Progenitor cell of endocrine pancreas (in vitro differentiated cells): ENCODE data around the gene CNTNAP5. TPM values are rescaled to one million over a fixed set of nuclear protein-coding genes. Genes with fewer than 3 reads are reported as not detected.

Source experiments
- DNase-seq: peaks from one replicate; pipeline ENCODE4 v3.0.0; 2021; ENCODE audit warnings: low spot score; ENCODE audit not compliant: unreplicated experiment
- H3K27ac Mint-ChIP-seq: 2 replicates; pipeline ENCODE4 v1.8.0; 2021; ENCODE audit warnings: mild to moderate bottlenecking, moderate library complexity, mixed read lengths
- H3K27me3 Mint-ChIP-seq: 2 replicates; pipeline ENCODE4 v1.8.0; 2021; ENCODE audit warnings: mixed read lengths
- H3K36me3 Mint-ChIP-seq: 2 replicates; pipeline ENCODE4 v1.8.0; 2022; ENCODE audit warnings: mixed read lengths; ENCODE audit not compliant: insufficient read depth
- H3K4me1 Mint-ChIP-seq: 2 replicates; pipeline ENCODE4 v1.8.0; 2021; ENCODE audit warnings: low read depth, mixed read lengths
- H3K4me3 Mint-ChIP-seq: 2 replicates; pipeline ENCODE4 v1.8.0; 2021; ENCODE audit warnings: low read depth, mild to moderate bottlenecking, moderate library complexity, mixed read lengths
- H3K9me3 Mint-ChIP-seq: 2 replicates; pipeline ENCODE4 v1.8.0; 2021; ENCODE audit warnings: low read depth, mixed read lengths
- total RNA-seq: library from RNA; stranded (reverse); gene quantifications from 2 replicates; pipeline ENCODE4 v1.2.1, GENCODE V29; 2021
- TF ChIP-seq, protein P1 (sequence below): fragments of 200-600 bp; sonication (generic); IDR thresholded peaks from one replicate; pipeline ENCODE4 v1.5.0; 2021; ENCODE audit warnings: antibody characterized with exemption, mild to moderate bottlenecking; ENCODE audit not compliant: unreplicated experiment

Gene CNTNAP5
- total RNA-seq, 1 donor from 2014 or later = 5.3 TPM

DNA sequence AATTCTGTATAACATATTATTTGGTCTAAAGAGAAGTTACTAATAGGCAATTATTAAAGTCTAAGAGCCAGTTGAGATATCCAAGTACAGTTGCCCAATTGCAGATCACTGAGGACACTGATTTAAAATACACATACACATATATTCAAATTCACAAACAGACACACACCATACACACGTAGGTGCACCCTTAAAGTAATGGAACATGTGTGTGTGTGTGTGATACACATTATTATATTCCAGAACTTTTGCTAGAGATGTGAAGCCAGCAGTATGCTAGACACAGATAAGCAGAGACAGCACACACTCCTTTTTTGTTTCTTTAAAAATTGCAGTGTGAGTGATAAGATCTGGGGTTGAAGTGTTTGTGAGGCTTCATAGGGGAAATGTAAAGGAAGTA is 292.5 kb downstream of the CNTNAP5 start:
- no peaks in the 10 kb centered on the region for H3K9me3 Mint-ChIP-seq
- no peak overlapping the region for H3K4me3 Mint-ChIP-seq
- peaks cover 13% of the 10 kb centered on the region for H3K4me1 Mint-ChIP-seq
- no peak overlapping the region for H3K27ac Mint-ChIP-seq
- no peaks in the 10 kb centered on the region for H3K27me3 Mint-ChIP-seq
- DNase-seq = no peak
- H3K36me3 Mint-ChIP-seq = no peaks in the 10 kb centered on the region
- TF ChIP-seq, protein P1, sequence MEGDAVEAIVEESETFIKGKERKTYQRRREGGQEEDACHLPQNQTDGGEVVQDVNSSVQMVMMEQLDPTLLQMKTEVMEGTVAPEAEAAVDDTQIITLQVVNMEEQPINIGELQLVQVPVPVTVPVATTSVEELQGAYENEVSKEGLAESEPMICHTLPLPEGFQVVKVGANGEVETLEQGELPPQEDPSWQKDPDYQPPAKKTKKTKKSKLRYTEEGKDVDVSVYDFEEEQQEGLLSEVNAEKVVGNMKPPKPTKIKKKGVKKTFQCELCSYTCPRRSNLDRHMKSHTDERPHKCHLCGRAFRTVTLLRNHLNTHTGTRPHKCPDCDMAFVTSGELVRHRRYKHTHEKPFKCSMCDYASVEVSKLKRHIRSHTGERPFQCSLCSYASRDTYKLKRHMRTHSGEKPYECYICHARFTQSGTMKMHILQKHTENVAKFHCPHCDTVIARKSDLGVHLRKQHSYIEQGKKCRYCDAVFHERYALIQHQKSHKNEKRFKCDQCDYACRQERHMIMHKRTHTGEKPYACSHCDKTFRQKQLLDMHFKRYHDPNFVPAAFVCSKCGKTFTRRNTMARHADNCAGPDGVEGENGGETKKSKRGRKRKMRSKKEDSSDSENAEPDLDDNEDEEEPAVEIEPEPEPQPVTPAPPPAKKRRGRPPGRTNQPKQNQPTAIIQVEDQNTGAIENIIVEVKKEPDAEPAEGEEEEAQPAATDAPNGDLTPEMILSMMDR = no peak

DNA sequence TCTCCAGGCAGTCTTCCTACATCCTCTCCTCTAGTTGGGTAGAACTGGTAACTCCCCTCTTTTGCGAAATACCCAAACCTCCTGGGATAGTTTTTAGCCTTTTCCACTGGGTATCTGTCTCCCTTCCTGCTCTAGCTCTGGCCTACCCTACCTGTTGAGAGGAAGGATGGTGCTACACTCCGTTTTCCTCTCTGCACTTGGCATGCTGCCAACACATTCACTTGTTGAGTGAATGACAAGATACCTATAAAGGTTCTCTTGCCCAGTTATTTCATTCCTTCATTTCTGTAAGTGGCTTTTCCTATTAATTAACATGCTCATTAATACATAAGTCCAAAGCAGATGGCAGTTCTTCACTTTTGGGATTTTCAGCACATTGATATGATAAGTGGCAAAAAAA is 293.8 kb downstream of the CNTNAP5 start:
- DNase-seq = no peak
- no peaks in the 10 kb centered on the region for H3K36me3 Mint-ChIP-seq
- TF ChIP-seq, protein P1 = no peak
- H3K27me3 Mint-ChIP-seq = no peaks in the 10 kb centered on the region
- no peaks in the 10 kb centered on the region for H3K9me3 Mint-ChIP-seq
- peaks cover 13% of the 10 kb centered on the region for H3K4me1 Mint-ChIP-seq
- no peak overlapping the region for H3K27ac Mint-ChIP-seq
- H3K4me3 Mint-ChIP-seq = no peak overlapping the region

DNA sequence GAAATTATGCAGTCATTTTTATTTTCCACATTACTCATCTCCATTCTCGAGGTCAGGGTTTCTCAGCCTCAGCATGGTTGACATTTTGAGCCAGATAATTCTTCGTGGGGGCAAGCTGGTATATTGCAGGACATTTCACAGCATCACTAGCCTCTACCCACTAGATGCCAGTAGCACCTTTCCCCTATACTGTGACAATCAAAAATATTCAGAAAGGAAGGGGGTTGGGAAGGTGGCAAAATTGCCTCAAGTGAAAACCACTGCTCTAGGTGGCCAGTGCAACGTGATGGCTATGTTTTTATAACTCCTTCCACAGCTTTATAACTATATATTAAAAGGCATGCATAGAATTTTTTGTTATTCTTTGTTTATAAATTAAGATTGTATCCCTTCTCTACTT is 294.5 kb downstream of the CNTNAP5 start:
- peaks cover 4% of the 10 kb centered on the region for H3K9me3 Mint-ChIP-seq
- TF ChIP-seq, protein P1 = no peak
- no peaks in the 10 kb centered on the region for H3K27me3 Mint-ChIP-seq
- H3K27ac Mint-ChIP-seq = no peak overlapping the region
- DNase-seq = no peak
- H3K4me3 Mint-ChIP-seq = no peak overlapping the region
- no peaks in the 10 kb centered on the region for H3K36me3 Mint-ChIP-seq
- H3K4me1 Mint-ChIP-seq = peaks cover 13% of the 10 kb centered on the region

DNA sequence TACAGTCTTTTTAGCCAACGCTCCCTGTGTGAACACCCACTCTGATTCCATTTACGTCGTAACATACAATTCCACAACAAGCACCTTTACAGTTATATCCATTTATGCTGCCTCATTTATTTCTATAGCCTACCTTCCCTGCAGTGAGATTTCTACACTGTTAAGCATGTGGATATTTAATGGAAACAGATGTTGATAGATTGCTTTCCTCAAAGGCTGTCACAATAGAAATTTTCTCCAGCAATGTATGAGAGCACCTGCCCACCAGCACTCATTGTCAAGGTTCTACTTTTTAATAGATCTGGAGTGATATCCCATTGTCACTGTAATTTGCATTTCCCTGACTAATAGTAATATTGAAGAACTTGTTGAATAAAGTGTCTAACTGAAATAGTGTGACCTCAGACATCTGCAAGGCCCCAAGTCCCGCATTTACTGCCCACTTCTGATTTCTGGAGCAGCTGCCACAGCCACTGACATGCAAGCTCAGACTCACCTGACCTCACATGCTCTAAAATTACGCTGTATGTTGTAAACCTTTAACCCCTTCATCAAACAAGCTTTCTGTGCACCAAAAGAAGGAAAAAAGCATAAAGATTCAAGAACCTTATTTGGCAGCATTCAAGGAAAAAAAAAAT is 295.1 kb downstream of the CNTNAP5 start:
- peak overlapping the region; percentile 14 for H3K27ac Mint-ChIP-seq
- no peaks in the 10 kb centered on the region for H3K27me3 Mint-ChIP-seq
- H3K4me1 Mint-ChIP-seq = peaks cover 13% of the 10 kb centered on the region
- no peak overlapping the region for H3K4me3 Mint-ChIP-seq
- DNase-seq = no peak
- H3K36me3 Mint-ChIP-seq = no peaks in the 10 kb centered on the region
- TF ChIP-seq, protein P1 = no peak
- H3K9me3 Mint-ChIP-seq = peaks cover 4% of the 10 kb centered on the region

DNA sequence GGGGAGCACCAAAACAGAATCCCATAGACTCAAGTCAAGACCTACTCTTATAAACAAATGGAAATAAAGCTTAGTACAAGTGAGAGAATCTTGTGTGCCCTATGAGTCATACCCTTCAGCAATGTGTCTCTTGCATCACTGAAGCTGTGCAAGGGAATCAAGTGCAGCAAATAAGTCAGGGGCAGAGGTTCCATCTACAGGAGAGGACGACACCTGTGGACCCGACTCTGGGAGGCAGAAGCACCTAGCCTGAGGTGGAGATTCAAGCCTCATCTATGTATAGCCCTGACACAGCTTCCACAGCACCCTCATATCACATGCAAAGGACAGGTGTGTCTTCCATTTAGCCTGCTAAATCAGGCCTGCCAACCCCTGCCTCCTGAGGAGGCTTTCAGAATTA is 298.2 kb downstream of the CNTNAP5 start:
- Mint-ChIP-seq H3K9me3 (peaks cover 7% of the 10 kb centered on the region), H3K4me3 (no peak overlapping the region), H3K4me1 (peaks cover 13% of the 10 kb centered on the region), H3K27ac (no peak overlapping the region), H3K27me3 (no peaks in the 10 kb centered on the region), H3K36me3 (no peaks in the 10 kb centered on the region)
- DNase-seq = no peak
- TF ChIP-seq, protein P1 = no peak
